ENCODE results near the gene GPER1.
"Not testable (repeated sequence)": the region's sequence is repeated elsewhere in the genome, so short reads cannot be mapped to it uniquely, and the experiment has no call there.

DNA sequence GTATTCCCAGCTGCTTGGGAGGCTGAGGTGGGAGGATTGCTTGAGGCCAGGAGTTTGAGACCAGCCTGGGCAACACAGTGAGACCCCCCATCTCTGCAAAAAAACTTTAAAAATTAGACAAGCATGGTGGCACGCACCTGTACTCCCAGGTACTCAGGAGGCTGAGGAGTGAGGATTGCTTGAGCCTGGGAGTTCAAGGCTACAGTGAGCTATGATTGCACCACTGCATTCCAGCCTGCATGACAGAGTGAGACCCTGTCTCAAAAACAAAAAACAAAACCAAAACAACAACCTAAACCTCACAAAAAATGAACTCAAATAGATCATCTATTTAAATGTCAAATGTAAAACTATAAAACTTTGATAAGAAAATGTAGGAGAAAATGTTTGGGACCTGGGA lies 47.7 kb upstream of the GPER1 start:
- TF ChIP-seq, protein P1, sequence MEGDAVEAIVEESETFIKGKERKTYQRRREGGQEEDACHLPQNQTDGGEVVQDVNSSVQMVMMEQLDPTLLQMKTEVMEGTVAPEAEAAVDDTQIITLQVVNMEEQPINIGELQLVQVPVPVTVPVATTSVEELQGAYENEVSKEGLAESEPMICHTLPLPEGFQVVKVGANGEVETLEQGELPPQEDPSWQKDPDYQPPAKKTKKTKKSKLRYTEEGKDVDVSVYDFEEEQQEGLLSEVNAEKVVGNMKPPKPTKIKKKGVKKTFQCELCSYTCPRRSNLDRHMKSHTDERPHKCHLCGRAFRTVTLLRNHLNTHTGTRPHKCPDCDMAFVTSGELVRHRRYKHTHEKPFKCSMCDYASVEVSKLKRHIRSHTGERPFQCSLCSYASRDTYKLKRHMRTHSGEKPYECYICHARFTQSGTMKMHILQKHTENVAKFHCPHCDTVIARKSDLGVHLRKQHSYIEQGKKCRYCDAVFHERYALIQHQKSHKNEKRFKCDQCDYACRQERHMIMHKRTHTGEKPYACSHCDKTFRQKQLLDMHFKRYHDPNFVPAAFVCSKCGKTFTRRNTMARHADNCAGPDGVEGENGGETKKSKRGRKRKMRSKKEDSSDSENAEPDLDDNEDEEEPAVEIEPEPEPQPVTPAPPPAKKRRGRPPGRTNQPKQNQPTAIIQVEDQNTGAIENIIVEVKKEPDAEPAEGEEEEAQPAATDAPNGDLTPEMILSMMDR (IDR thresholded peaks at IDR 0.05) = not testable (repeated sequence)
- TF ChIP-seq EP300 (IDR thresholded peaks at IDR 0.05); RAD21 (conservative IDR thresholded peaks at IDR 0.05 in 1 of 2, IDR thresholded peaks at IDR 0.05 in 1 of 2); ZFP36 (IDR thresholded peaks at IDR 0.05; ENCODE audit: borderline replicate concordance, partially characterized antibody); NFE2L2 (conservative IDR thresholded peaks at IDR 0.05; ENCODE audit: low read length); SREBF2 (IDR thresholded peaks at IDR 0.05); KDM5A (IDR thresholded peaks at IDR 0.05); MAFK (IDR thresholded peaks at IDR 0.05; ENCODE audit: partially characterized antibody); BHLHE40 (IDR thresholded peaks at IDR 0.05; ENCODE audit: low read depth, low read length); ESRRA (IDR thresholded peaks at IDR 0.05; ENCODE audit: borderline replicate concordance, low read length): not testable (repeated sequence)
- TF ChIP-seq, protein P2, sequence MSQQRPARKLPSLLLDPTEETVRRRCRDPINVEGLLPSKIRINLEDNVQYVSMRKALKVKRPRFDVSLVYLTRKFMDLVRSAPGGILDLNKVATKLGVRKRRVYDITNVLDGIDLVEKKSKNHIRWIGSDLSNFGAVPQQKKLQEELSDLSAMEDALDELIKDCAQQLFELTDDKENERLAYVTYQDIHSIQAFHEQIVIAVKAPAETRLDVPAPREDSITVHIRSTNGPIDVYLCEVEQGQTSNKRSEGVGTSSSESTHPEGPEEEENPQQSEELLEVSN (IDR thresholded peaks at IDR 0.05; ENCODE audit: borderline replicate concordance, low read depth) = not testable (repeated sequence)
- TF ChIP-seq, protein P3, sequence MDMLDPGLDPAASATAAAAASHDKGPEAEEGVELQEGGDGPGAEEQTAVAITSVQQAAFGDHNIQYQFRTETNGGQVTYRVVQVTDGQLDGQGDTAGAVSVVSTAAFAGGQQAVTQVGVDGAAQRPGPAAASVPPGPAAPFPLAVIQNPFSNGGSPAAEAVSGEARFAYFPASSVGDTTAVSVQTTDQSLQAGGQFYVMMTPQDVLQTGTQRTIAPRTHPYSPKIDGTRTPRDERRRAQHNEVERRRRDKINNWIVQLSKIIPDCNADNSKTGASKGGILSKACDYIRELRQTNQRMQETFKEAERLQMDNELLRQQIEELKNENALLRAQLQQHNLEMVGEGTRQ (IDR thresholded peaks at IDR 0.05) = not testable (repeated sequence)

Data from A549 (cell line).